T follicular helper cell (primary cell): ENCODE results near the gene BPIFB6.

ENCODE experiments used
- DNase-seq: peaks from one replicate; pipeline ENCODE4 v3.0.0-alpha.2; 2020; ENCODE audit warnings: low read depth

The BPIFB6 gene

GRCh38 chr20:33000802-33001466 is 30.5 kb upstream of the BPIFB6 start:
- no peak for DNase-seq

DNA sequence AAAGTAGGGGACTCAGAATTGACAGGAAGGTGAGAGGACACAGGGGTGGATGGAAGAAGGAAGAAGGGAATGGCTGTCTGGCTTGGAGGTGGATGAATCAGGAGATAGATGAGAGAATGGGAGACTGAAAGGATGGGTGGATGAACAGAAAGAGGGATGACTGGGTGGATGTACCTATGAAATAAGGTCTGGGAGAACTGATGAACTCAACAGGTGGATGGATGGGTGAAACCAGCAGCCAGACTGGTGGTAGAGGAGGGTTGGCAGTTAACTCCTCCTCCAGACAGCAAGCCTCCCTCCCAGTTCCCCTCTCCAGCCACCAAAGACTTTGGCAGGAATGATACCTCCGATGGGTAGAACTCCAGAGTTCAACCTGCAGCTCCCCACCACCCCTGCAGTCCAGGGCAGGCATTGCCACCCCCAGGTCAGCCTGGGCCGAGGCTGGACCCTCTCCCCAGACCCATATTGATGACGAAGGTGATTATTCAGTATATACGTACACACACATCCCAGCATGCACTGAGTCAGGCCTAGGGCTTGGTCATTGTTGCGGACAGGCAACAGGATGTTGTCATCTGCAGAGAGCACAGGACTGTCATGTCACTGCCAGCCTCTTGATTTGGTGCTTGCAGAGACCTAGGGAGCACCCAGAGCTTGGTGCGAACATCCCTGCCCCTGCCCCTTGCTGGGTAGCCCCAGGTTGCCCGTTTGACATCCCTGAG is 29.2 kb upstream of the BPIFB6 start:
- DNase-seq: no peak

DNA sequence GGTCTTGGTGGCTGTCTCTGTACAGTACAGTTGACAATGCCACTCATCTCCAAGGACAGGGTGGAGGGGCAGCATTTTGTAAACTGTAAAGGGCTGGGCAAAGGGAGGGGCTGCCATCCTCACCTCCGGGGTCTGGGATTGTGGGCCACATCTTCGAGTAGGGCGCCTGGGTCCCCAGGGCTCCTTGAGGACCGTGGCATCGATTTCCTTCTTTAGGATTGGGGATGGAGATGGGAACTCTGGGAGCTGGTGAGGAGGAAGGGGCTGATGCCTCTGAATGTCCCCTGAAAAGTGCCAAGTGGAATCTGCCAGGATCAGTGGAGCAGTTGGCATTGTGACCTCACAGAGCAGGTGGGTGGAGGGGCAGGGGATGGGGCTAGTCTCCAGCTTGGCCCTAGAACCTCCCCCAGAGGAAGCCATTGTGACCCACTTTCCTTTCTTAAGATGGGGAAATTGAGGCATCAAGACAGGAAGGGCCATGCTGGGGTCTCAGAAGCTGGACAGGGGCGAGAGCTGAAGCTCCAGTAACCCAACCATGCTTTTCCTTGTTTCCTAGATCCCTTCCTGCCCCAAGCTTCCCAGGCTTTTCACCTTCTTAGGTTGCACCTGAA is 27.2 kb upstream of the BPIFB6 start, which contains the start of gene SUN5:
TSS of gene SUN5 (minus strand) at position 293 of the 611 bp plus-strand sequence. CDS start at position 200, 93 bp downstream.
- DNase-seq: no peak

GRCh38 chr20:33005132-33005566 is 26.3 kb upstream of the BPIFB6 start:
- no peak for DNase-seq

- no peak for DNase-seq
These were observed 25.3 kb upstream of the BPIFB6 start for GRCh38 chr20:33005908-33006775.

GRCh38 chr20:33006776-33007375 is 24.6 kb upstream of the BPIFB6 start:
- DNase-seq: no peak

GRCh38 chr20:33007376-33008335 is 23.8 kb upstream of the BPIFB6 start, which contains the start of gene BPIFB2:
Gene BPIFB2 (plus strand): TSS chr20:33007704. CDS start chr20:33008575, 871 bp downstream.
- no peak for DNase-seq

DNA sequence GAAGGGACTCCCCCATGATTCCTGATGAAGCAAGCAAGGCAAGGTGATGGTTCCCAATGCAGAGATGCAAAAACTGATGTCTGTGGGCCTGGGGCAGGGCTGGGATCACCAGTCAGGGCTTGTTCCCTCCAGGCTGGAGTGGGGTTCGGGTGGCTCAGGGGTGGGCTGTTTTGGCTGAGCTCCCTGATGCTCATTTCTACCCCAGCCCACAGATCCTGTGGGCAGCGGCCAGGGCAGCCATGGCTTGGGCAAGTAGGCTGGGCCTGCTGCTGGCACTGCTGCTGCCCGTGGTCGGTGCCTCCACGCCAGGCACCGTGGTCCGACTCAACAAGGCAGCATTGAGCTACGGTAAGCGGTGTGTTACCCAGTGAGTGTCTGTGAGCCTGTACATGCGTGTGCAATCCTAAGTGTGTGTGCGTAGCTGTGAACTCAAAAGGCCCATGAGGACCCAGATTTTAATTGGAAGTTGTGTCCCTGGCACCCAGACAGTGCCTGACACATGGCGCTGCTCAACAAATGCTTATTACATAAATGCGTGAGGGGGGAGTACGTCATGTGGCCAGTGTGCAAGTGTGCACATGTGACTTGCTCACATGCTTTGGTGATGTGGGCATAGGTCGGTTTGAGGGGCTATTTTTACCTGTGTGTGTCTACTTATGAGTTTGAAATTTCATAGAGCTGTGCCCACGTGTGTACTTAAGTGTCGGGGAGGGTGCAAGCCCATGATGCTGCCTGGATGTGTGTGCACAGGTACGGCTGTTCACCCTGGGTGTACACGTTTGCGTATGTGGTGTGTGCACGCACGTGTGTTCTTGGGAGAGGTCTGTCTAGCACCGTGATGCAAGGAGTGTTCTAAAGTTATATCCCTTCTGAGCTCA is 22.9 kb upstream of the BPIFB6 start:
- no peak for DNase-seq

DNA sequence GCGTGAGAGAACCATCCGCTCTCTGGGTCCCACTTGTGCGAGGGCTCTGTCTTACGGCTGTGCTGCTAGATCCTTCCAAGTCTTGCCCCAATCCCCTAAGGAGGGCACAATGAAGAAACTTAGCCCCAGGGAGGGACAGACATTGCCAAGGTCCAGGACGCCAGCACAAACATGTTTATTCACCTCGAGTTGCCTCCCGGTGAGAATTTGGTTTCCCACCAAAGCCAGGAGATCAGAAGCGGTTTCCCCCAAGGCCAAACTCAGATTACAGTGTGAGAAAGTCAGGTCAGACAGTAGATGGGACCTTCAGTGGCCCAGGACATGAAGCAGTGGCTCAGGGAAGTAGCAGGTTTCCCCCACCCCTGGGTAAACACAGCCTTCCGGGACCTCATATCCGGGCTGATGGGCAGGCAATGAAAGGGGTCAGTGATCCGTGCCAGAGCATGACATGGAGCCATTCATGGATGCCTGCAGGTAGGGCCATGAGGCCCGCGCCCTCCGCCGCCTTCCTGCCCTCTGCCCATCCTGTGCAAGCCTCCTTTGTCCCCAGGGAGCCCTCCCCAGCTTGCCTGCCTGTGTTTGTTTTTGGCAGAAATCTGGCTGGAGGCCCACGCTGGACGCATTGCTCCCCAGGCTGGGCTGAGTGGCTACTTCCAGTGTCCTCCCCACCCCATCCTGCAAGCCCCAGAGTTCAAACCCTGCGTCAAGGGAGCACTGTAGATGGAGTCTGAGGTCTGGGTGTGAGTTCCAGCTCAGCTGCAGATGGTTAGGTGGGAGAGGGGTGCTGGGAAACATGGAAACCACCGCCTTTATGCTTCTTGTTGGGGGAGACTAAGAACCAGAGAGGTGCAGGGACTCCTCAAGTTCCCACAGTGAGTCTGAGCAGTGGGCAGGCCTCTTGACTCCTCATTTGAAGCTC is 22.0 kb upstream of the BPIFB6 start:
- DNase-seq: no peak

DNA sequence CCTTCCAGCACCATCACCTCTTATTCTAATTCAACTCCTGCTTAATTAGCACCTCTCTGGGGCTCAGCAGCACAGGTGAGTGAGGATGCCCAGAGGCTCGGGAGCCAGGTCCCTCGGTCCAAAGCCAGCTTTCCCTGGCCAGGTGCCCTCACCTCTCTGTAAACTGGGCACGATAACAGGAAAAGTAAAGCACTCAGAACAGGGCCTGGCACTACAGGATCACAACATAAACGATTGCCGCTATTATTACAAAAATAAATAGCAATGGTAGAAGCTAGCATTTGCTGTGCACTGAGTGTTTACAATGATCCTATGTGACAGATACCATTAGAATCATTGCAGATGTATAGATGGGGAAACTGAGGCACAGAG is 21.3 kb upstream of the BPIFB6 start:
- no peak for DNase-seq

DNA sequence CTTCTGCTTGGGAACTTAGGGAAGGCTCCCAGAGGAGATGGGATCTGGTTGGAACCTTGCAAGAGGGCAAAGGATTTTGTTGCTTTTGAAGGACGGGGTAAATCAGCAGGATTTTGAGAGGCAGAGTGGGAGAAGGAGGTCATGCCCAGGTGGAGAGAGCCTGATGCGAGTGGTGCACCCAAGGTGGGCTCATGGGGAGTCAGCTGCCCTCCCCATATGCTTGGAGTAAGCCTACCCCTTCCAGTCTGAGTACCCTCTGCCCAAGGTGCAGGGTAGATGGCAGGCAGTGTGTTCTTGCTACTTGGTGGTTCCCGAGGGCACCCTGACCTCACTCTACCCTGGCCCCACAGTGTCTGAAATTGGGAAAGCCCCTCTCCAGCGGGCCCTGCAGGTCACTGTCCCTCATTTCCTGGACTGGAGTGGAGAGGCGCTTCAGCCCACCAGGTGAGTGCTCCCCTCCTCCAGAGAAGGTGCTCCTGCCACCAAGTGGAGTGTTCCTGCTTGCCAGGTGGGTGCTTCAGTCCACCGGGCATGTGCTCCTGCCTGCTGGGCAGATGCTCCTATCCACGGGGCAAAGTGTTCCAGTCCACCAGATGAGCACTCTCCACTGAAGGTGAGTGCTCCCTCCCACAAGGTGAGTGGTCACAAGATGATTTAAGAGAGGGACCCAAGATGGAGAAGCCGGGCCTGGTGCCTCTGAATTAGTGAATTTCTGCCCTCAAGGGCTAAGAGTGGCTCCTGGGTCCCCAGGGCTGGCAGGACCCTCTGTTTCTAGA is 20.6 kb upstream of the BPIFB6 start:
- DNase-seq: no peak

DNA sequence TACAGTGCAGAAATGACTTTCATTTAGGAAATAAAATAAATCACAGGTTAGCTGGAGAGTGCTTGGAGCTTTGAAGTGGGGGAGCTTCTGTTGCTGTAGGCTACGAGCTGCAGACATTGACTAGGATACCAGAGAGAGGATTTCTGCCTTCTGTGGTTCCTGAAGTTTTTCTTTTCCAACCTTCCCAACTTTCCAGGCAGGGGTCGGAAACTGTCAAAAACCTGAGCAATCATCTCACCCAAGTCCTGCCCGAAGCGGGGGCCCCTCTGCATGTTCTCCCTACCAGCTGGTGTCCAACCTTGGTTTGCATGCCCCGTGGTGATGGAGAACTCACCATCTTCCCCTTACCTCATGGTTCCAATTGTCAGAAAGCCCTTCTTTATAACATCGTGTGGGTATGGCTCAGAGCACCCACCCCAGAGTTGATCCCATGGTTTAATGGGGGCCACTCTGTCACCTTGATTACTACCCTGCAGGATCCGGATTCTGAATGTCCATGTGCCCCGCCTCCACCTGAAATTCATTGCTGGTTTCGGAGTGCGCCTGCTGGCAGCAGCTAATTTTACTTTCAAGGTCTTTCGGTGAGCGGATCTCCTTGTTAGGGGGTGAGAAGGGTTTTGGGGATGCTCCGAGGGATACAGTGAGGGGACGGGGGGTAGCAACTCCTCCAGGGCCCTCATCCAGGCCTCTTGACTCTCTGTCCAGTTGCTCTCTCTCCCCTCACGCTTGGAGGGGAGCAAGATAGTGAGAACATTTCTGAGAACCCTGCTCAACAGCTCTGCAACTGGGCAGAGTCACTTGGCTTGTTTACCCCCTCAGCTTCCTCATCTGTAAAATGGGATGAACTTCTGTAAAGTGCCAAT is 18.9 kb upstream of the BPIFB6 start:
- no peak for DNase-seq

DNA sequence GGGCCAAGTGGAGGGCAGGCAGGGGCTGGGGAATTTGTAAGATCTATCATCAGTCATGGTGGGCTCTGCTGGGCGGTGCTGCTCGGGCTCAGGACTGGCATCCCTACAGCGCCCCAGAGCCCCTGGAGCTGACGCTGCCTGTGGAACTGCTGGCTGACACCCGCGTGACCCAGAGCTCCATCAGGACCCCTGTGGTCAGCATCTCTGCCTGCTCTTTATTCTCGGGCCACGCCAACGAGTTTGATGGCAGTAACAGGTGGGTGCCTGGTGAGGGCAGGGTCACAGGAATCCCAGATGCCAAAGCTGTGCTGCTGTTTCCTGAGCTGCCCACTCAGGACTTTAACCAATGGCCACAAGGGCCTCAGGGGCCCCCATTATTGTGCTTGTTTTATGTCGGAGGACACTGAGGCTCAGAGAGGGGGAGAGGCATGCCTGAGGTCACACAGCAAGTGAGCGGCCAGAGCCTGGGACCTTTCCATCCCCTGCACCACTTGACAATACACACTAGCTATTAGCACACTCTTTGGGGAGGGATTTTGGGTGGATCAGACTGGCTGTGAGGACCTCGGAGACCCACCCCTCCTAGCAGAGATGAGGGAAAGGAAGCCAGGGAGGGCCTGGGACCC is 17.6 kb upstream of the BPIFB6 start:
- no peak for DNase-seq

GRCh38 chr20:33014336-33015113 is 16.9 kb upstream of the BPIFB6 start:
- no peak for DNase-seq

DNA sequence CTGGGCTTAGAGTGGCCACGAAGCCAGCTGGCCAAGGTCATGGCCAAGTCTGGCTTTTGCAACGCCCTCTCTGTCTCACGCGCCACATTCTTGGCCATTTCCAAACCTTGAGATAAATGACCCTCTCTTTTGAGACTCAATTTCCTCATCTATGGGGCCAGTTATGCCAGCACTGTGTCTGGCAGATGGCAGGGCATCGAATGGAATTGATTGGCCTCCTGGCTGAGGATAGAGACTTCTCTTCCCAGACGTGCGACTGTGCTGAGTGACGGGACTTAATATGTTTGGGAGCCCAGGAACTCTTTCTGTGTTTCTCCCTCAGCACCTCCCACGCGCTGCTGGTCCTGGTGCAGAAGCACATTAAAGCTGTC is 16.3 kb upstream of the BPIFB6 start:
- DNase-seq: no peak
